MM.1S (cell line): Measurements from ENCODE around the gene ANO2.

Experiments
- DNase-seq: peaks from one replicate; pipeline ENCODE4 v3.0.0-alpha.2; 2015
- H2AFZ ChIP-seq: fragments of 300-600 bp; sonication (generic); 2 replicates; pipeline ENCODE4 v1.6.0; 2016; ENCODE audit warnings: antibody characterized with exemption, low read length
- H3F3A ChIP-seq: fragments of 300-600 bp; sonication (generic); 2 replicates; pipeline ENCODE4 v1.6.1; 2016; ENCODE audit warnings: mild to moderate bottlenecking, antibody characterized with exemption, low read length, moderate library complexity, mixed read lengths; ENCODE audit not compliant: insufficient read depth
- H3K27ac ChIP-seq: fragments of 300-600 bp; sonication (generic); 2 replicates; pipeline ENCODE4 v1.5.1; 2016; ENCODE audit warnings: mild to moderate bottlenecking, low read length
- H3K27me3 ChIP-seq: fragments of 300-600 bp; sonication (generic); replicated peaks from 2 replicates; pipeline ENCODE4 v1.6.0; 2016; ENCODE audit warnings: low read length; ENCODE audit not compliant: insufficient read depth
- H3K36me3 ChIP-seq: fragments of 300-600 bp; sonication (generic); replicated peaks from 2 replicates; pipeline ENCODE4 v1.6.1; 2016; ENCODE audit warnings: mild to moderate bottlenecking, low read length, mixed read lengths; ENCODE audit not compliant: insufficient read depth
- H3K4me1 ChIP-seq: fragments of 300-600 bp; sonication (generic); 2 replicates; pipeline ENCODE4 v1.6.1; 2016; ENCODE audit warnings: low read length, mixed read lengths
- H3K4me2 ChIP-seq: fragments of 300-600 bp; sonication (generic); 2 replicates; pipeline ENCODE4 v1.6.0; 2016; ENCODE audit warnings: low read depth, low read length
- H3K4me3 ChIP-seq: fragments of 300-600 bp; sonication (generic); 2 replicates; pipeline ENCODE4 v1.5.1; 2016; ENCODE audit warnings: low read length, mixed read lengths
- H3K79me2 ChIP-seq: fragments of 300-600 bp; sonication (generic); 2 replicates; pipeline ENCODE4 v1.6.1; 2016; ENCODE audit warnings: mixed run types, low read length, mixed read lengths
- H3K9ac ChIP-seq: fragments of 300-600 bp; sonication (generic); 2 replicates; pipeline ENCODE4 v1.6.1; 2016; ENCODE audit warnings: low read length, mixed read lengths
- H3K9me2 ChIP-seq: fragments of 300-600 bp; sonication (generic); replicated peaks from 2 replicates; pipeline ENCODE4 v1.6.1; 2016; ENCODE audit warnings: mild to moderate bottlenecking, low read length, mixed read lengths; ENCODE audit not compliant: insufficient read depth
- H3K9me3 ChIP-seq: fragments of 300-600 bp; sonication (generic); replicated peaks from 2 replicates; pipeline ENCODE4 v1.6.1; 2016; ENCODE audit warnings: mild to moderate bottlenecking, low read length, mixed read lengths; ENCODE audit not compliant: insufficient read depth
- H4K20me1 ChIP-seq: fragments of 300-600 bp; sonication (generic); 2 replicates; pipeline ENCODE4 v1.6.1; 2016; ENCODE audit warnings: mild to moderate bottlenecking, low read length, moderate library complexity, mixed read lengths; ENCODE audit not compliant: insufficient read depth
- EZH2 ChIP-seq: fragments of 300-600 bp; sonication (generic); optimal IDR thresholded peaks from 2 replicates; pipeline ENCODE3; 2017; ENCODE audit warnings: low read depth, mild to moderate bottlenecking, antibody characterized with exemption, low read length, mixed read lengths
- EZH2phosphoT487 ChIP-seq: fragments of 300-600 bp; sonication (generic); IDR thresholded peaks from 2 replicates; pipeline ENCODE4 v1.6.1; 2018; ENCODE audit warnings: antibody characterized with exemption, low read length
- TF ChIP-seq, protein P1 (sequence below): fragments of 300-600 bp; sonication (generic); IDR thresholded peaks from 2 replicates; pipeline ENCODE4 v1.5.1; 2016; ENCODE audit warnings: antibody characterized with exemption, low read length, mixed read lengths

Gene ANO2

DNA sequence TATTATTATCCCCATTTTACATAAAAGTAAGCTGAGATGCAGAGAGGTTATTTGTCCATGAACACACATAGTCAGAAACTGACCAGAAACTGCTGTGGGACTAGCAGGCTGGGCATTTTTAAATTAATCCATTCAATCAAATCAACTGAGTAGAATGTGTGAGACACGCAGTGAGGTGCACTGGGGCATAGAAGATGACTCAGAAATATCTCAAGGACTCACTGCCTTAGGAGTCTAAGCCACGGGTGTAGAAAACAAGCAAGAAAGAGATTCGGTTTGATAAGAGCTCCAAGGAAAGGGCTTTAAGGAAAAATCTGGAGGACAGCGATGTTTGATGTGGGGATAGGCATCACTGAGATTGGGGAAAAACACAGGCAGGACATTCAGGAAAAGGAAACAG is 127.8 kb downstream of the ANO2 start:
- DNase-seq = no peak
- no peak overlapping the region for H3K4me2 ChIP-seq

DNA sequence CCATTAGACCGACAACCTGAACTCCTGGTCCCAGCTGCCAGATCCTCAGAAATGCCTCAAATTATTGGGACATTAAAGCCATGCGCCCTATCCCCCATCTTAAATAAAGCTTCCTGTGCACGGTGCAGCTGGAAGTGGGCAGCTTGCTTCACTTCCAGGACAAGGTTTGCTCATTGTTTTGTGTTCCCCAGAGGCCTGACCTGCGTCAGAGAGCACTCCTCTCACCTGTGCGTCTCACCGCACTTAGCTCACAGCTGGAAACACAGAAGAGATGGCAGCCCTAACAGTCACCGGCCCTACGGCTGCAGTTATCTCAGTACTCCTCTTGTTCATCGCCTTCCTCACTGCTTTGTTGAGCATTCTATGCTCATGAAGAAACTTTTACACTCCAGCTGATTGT is 135.5 kb downstream of the ANO2 start:
- Histone ChIP-seq H3K4me3 (no peak overlapping the region), H2AFZ (no peak overlapping the region), H3K27ac (no peak overlapping the region), H3K27me3 (no peaks in the 10 kb centered on the region), H3K9me3 (no peaks in the 10 kb centered on the region), H3K4me1 (no peaks in the 10 kb centered on the region), H3K9me2 (no peaks in the 10 kb centered on the region), H4K20me1 (no peaks in the 10 kb centered on the region), H3F3A (no peaks in the 10 kb centered on the region), H3K4me2 (no peak overlapping the region), H3K36me3 (no peaks in the 10 kb centered on the region), H3K79me2 (no peaks in the 10 kb centered on the region), H3K9ac (no peak overlapping the region)
- no peak for TF ChIP-seq EZH2
- no peak for TF ChIP-seq EZH2phosphoT487
- DNase-seq = no peak

More for the DNA sequence above, 127.8 kb downstream of the ANO2 start:
- Histone ChIP-seq H3K4me3 (no peak overlapping the region), H3K9me2 (no peaks in the 10 kb centered on the region), H3K9me3 (no peaks in the 10 kb centered on the region), H2AFZ (no peak overlapping the region), H3K4me1 (no peaks in the 10 kb centered on the region), H3K9ac (no peak overlapping the region), H3K79me2 (no peaks in the 10 kb centered on the region), H4K20me1 (no peaks in the 10 kb centered on the region), H3K27ac (no peak overlapping the region), H3K27me3 (no peaks in the 10 kb centered on the region), H3F3A (no peaks in the 10 kb centered on the region), H3K36me3 (no peaks in the 10 kb centered on the region)
- TF ChIP-seq EZH2 (no peak), EZH2phosphoT487 (no peak)

DNA sequence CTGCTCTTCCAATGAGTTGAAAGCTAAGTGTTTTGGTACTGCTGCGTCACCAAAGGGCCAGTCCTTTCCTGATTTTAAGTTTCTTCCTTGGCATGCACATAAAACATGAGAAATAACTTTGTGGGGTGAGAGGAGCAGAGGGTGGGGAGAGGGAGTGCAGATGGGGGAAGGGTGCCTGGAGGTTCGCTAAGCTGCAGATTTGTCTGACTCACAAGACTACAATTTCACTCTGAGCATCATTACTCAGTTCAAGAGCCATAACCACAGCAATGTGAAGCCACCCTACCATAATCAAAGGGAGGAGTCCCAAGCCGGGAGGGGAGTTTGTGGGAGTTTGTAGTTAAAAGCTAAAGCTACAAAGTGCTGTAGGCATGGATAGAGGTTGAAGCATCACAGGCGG is 136.1 kb downstream of the ANO2 start:
- Histone ChIP-seq H3K4me1 (no peaks in the 10 kb centered on the region), H3K9me3 (no peaks in the 10 kb centered on the region), H2AFZ (no peak overlapping the region), H3K27me3 (no peaks in the 10 kb centered on the region), H3K27ac (no peak overlapping the region), H3K36me3 (no peaks in the 10 kb centered on the region), H3K9ac (no peak overlapping the region), H4K20me1 (no peaks in the 10 kb centered on the region), H3F3A (no peaks in the 10 kb centered on the region), H3K4me2 (no peak overlapping the region), H3K79me2 (no peaks in the 10 kb centered on the region), H3K4me3 (no peak overlapping the region), H3K9me2 (no peaks in the 10 kb centered on the region)
- no peak for DNase-seq
- no peak for TF ChIP-seq EZH2
- TF ChIP-seq EZH2phosphoT487 = no peak
- TF ChIP-seq, protein P1, sequence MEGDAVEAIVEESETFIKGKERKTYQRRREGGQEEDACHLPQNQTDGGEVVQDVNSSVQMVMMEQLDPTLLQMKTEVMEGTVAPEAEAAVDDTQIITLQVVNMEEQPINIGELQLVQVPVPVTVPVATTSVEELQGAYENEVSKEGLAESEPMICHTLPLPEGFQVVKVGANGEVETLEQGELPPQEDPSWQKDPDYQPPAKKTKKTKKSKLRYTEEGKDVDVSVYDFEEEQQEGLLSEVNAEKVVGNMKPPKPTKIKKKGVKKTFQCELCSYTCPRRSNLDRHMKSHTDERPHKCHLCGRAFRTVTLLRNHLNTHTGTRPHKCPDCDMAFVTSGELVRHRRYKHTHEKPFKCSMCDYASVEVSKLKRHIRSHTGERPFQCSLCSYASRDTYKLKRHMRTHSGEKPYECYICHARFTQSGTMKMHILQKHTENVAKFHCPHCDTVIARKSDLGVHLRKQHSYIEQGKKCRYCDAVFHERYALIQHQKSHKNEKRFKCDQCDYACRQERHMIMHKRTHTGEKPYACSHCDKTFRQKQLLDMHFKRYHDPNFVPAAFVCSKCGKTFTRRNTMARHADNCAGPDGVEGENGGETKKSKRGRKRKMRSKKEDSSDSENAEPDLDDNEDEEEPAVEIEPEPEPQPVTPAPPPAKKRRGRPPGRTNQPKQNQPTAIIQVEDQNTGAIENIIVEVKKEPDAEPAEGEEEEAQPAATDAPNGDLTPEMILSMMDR = no peak

DNA sequence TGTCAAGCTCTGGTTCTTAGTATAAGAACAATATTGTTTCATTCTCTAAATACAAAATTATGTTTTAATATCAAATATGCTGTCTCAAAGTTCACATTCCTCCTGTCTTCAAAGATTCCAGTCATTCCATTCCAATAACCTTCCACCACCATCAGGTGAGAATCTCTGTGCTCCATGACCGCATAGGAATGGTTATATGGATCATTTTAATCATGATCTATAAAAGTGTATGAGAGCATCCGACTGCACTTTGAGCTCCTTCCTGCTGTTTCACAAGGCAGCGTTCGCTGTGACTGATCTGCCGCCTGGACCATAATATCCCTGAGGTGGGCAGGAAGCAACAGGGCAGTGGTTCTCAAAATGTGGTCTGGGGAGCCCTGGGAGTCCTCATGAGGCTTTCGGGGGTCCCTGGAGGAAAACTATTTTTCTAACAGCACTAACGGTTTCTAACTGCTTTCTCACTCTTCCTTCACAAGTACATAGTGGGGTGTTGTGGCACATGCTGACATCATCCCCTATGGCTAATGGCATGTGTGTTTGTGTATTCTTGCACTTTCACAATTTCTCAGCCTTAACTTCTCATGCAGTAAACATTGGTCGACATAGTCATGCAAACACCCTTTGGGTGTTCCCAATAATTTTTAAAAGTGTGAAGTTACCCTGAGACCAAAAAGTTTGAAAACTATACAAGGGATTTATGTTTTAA is 137.4 kb downstream of the ANO2 start:
- Histone ChIP-seq H3K4me1 (no peaks in the 10 kb centered on the region), H3K27me3 (no peaks in the 10 kb centered on the region), H3K27ac (no peak overlapping the region), H3K9ac (no peak overlapping the region), H3K36me3 (no peaks in the 10 kb centered on the region), H2AFZ (no peak overlapping the region), H4K20me1 (no peaks in the 10 kb centered on the region), H3F3A (no peaks in the 10 kb centered on the region), H3K79me2 (no peaks in the 10 kb centered on the region), H3K9me2 (no peaks in the 10 kb centered on the region), H3K9me3 (no peaks in the 10 kb centered on the region), H3K4me3 (no peak overlapping the region), H3K4me2 (no peak overlapping the region)
- no peak for TF ChIP-seq EZH2phosphoT487
- TF ChIP-seq EZH2 = no peak
- TF ChIP-seq, protein P1 = no peak
- DNase-seq = no peak
